GM21576 (cell line): ENCODE data around the gene NTM.

Experiments
- ATAC-seq: cut with Tn5 transposase; IDR thresholded peaks from one replicate; pipeline ENCODE4 v1.9.1; 2021; ENCODE audit warnings: mild to moderate bottlenecking, moderate library complexity; ENCODE audit not compliant: unreplicated experiment

NTM gene

GRCh38 chr11:132024587-132025295 is 654.3 kb downstream of the NTM start:
- no peak for ATAC-seq

DNA sequence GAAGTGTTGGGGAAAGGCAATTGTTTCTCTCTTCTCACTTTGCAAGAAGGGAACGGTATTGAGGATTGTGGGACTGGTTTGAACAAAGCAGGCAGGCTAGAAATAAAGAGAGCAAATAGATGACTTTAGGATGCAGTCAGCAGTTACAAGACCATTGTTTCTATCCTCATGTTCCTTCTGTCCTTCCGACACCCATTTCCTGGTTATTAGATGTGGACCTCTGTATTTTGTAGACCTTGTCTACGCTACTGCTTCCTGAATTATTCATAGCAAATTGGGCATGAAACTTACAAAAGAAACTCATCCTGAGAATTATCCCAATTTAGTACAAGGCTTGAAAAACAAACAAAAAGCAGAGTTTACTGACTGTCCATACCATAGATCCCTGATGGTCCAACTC is 656.3 kb downstream of the NTM start:
- no peak for ATAC-seq

DNA sequence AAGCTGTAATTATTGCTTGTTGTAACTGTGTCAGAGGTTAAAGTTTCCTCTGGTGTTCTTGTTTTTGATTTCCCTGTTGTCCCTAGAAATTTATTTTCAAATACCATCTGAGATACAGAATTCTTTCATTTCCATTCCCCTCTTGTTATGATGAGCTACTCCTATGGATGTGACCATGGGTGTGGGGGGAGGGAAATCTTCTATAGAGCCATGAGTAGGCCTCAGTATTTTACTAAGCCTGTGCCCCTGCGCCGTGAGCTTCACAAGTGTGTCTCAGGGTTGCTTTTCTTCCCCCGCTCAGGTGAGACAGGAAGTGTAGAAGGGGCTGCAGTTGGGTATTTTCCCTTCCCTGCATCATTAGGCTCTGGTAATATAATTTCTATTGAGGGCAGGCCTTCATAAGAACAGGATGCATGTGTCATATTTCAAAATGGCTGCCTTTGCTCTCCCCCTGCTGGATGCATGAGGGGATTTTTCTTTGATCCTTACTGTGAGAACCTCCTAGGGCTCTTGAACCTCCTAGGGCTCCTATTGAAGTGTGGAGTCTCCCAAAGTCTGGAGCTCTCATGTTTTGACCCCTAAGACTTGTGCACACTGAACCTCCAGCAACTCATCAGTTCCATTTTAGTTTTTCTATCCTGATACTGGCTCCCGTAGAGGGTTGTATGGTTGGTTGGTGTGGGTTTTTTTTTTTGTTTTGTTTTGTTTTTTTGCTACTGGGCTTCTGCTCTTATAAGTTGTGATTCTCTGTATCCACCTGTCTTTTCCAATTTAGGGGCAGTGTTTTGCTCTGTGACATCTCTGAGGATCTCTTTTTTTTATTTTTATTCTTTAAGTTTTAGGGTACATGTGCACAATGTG is 658.2 kb downstream of the NTM start:
- no peak for ATAC-seq

DNA sequence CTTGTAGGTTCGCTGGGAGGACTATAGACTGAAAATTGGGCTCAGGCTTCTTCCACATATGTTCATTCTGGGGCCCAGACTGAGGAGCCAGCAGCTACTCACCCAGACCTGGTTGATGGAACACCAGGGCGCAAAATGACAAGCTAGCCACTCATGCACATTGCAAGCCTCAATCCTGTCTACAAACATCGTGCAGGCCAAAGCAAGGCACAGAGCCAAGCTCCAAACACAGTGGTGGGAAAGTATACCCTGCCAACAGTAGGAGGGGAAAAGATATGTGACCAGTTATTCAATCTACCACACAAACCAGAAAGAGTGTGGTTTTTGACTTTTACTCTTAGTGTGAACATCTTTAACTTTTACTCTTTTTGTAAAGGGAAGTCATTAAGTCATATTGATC is 660.5 kb downstream of the NTM start:
- no peak for ATAC-seq

GRCh38 chr11:132032555-132032954 is 662.1 kb downstream of the NTM start:
- ATAC-seq = no peak

- ATAC-seq = no peak
These were observed 662.6 kb downstream of the NTM start for GRCh38 chr11:132033051-132033450.

DNA sequence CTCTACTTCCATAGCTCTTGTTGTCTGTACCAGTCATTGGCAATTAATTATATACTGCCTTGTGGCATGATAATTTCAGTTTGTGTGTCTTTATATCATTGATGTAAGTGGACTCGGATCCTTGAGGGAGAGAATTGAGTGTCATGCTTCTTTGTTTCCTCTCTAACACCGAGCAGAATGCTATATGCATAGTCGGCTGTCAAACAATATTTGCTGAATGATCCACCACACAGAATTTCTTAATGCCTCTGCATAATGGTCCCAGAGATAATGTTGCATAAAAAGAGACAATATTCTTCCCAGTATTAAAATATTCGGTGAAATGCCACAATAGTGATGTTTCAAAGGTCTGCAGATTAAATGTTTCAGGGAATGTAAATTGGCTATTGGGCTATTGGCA is 664.8 kb downstream of the NTM start:
- no peak for ATAC-seq

- no peak for ATAC-seq
These were observed 665.4 kb downstream of the NTM start for GRCh38 chr11:132035766-132036165.

- no peak for ATAC-seq
These were observed 665.8 kb downstream of the NTM start for GRCh38 chr11:132036220-132036619.

DNA sequence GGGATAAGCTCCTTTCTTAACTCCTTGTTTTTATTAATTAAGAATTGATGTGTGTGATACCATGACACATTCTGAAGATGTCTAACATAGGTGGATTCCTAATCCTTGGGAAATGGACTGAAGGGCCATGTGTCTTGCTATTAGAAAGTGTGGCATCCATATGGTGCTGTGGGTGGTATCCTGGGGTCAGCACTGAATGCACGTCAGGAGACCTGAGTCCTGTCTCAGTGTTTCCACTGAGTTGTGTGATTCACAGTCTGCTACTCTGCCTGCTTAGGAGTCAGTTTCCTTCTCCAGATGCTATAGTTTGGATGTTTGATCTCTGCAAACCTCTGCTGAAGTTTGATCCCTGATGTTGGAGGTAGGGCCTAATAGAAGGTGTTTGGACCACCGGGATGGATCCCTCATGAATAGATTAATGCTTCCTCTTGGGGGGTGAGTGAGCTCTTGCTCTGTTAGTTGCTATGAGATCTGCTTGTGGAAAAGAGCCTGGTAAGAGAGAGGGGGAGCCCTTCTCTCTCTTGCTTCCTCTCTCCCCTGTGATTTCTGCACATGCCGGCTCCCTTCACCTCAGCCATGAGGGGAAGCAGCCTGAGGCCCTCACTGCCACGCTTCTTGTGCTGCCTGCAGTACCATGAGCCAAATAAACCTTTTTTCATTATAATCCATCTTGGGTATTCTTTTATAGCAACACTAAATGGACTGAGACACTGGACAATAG is 666.5 kb downstream of the NTM start:
- no peak for ATAC-seq

GRCh38 chr11:132037467-132037862 is 667.0 kb downstream of the NTM start:
- no peak for ATAC-seq

DNA sequence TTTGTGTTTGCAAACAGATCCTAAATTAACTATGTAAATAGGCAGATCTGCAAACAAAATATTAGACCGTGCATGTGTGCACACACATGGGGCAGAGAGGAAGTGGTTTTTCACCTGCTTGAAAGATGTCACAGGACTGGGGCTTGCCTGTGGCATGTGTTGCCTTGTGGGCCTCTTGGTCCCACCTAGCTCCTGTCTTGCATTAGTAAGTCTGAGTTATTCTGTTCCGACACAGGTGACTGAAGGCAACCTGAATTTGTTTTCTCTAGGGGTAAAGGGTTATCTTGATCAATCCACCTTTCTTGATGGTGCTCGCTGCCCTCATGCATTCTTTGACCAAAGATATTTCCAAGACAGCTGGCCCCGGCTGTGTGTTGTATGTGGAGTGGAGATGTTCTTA is 667.5 kb downstream of the NTM start:
- no peak for ATAC-seq

DNA sequence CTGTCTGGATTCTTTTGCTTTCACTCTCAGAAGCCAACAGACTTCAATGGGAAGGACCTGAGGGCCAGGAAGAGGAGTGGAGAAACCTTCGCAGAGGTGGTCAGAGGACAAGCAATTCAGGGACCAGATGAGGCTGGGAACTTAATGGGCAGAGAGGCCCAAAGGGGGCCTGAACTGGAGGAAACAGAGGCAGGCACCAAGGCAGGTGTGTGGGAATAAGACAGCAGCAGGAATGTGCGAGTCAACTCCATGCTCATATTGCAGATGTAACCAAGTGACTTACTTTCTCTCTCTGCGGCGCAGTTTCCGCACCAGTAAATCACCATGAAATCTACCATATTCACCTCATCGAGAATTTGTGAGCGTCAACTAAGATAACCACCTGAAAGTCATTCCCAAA is 669.1 kb downstream of the NTM start:
- ATAC-seq = no peak

DNA sequence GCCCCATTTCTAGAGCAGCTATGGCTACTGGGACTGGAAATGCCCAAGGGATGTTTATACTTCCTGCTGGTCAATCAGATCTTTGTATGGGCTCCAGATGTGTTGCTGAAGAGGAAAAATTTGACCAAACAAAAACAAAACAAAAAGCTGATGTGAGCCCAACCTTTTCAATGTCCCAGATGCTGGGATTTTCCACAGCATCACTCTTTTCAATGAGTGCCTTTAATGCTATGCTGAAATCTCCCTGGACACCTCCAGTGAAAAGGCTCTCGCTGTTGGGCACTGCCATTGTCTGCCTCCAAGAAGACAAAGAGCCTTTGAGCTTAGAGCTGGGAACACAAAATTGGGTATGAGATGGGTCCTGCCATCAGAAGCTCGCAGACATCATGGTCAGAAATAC is 671.9 kb downstream of the NTM start:
- ATAC-seq = no peak

DNA sequence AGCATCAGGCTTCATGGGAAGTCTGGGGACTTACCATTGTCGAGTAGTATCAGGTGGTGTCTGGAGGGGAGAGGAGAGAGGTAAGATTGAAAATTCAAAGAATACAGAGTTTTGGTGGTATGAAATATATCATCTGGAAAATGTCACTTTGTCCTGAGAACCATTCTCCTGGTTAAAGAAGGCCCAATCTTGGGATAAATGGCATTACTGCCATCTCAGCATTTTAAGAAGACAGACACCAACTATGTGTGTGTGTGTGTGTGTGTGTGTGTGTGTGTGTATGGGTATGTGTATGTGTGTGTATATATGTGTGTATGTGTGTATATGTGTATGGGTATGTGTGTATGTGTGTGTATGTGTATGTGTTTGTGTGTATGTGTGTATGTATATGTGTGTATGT is 673.3 kb downstream of the NTM start:
- no peak for ATAC-seq

- no peak for ATAC-seq
These were observed 674.7 kb downstream of the NTM start for GRCh38 chr11:132045107-132045506.

DNA sequence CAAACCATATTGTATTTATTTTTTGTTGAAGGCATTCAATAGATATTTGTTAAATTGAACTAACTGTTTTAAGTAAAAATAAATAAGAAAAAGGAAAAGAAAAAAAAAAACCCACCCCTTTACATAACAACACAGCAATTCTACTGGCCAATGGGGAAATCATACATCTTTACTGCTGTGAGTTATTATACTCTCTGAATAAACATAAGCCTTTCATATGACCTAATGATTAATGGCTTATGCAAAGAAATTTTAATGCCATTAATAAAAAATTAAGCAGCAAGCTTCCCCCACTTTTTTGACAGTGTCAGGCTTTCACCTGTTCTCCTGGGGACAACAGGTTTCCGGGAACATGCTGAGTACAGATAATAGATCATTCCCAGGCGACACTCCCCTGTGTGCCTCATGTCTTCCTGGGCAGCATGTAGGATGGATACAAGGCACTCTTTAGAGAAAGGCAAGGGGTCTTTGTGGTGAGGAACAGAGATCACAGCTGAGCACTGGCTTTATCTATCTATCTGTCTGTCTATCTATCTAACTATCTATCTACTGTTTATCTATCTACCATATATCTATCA is 676.0 kb downstream of the NTM start:
- no peak for ATAC-seq

DNA sequence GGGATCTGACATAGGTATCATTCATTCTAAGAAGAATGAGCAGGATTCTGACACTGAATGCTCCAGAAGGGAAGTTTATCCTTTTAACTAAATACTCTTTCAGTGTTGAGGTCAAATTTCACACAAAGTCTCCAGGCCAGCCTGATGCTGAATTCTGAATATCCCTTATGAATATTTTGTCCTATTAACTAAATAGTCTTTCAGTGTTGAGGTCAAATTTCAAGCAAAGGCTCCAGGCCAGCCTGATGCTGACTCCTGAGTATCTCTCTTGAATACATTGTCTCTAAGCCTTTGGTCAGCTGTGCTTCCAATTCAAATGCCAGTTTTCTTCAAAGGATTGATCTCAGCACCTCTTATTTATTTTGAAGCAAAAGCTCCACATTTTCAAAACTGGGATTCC is 676.8 kb downstream of the NTM start:
- no peak for ATAC-seq

- no peak for ATAC-seq
These were observed 677.6 kb downstream of the NTM start for GRCh38 chr11:132048040-132048439.

DNA sequence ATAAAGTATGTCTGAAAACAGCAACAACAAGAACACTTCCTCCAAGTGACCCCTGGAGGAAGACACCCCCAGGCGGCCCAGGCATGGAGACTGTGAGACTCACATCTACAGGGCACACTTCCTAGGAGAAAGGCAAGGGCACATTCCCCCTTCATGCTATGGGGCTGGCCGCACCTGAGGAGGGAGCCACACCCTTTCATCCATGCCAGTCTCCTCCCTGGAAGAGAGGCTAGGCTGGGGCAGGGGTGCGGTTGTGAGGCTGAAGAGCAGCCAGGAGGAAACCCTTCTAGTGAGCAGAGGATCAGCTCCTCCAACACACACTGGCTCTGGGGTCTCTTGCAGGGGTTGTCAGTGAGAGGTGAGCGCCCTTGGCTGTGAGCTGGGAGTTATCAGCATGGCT is 678.8 kb downstream of the NTM start:
- ATAC-seq = no peak

DNA sequence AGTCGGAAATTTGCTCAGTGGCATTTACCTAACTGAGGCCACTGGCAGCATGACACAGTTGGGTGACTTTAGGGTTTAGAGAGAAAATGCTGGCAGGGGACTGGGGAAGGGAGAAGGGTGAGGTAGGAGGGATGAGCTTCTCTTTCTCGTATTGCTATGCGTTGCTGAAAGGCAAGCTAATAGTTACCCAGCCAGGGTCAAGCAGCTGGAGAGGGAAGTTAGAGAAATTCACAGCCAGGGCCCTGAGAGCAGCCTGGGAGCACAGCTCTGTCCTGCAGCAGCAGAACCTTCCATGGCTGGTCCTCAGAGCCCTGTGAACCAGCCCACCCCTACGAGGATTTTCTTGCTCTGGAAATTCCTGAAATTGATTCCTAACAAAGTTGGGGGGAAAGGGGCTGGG is 679.6 kb downstream of the NTM start:
- ATAC-seq = no peak
